Choroid plexus epithelial cell (primary cell): Measurements from ENCODE around the gene LTBP4.
A peak's percentile ranks its signal among the peaks of the same experiment; 100 is the strongest.
"Not testable (repeated sequence)": the region's sequence is repeated elsewhere in the genome, so short reads cannot be mapped to it uniquely, and the experiment has no call there.

ENCODE experiments used
- DNase-seq: peaks from one replicate; pipeline ENCODE4 v3.0.0-alpha.2; 2010; ENCODE audit warnings: low read depth
- H3K4me3 ChIP-seq: 2 replicates; pipeline ENCODE4 v1.5.1; 2011; ENCODE audit warnings: low read depth, mild to moderate bottlenecking, control low read depth, low read length, moderate library complexity
- CTCF ChIP-seq: conservative IDR thresholded peaks from 2 replicates; pipeline ENCODE4 v1.5.1; 2011; ENCODE audit warnings: low read depth, mild to moderate bottlenecking, control low read depth, inconsistent platforms, low read length, moderate library complexity

The LTBP4 gene

GRCh38 chr19:40585982-40586422, 15.2 kb upstream of the LTBP4 start:
- H3K4me3 ChIP-seq, result no peak overlapping the region
- DNase-seq, result no peak
- TF ChIP-seq CTCF, result no peak

GRCh38 chr19:40586611-40587010, 14.6 kb upstream of the LTBP4 start:
- DNase-seq, result no peak
- TF ChIP-seq CTCF, result no peak
- H3K4me3 ChIP-seq, result no peak overlapping the region

GRCh38 chr19:40588110-40588854, 12.9 kb upstream of the LTBP4 start:
- peak; percentile 42 for DNase-seq
- no peak for TF ChIP-seq CTCF
- H3K4me3 ChIP-seq, result no peak overlapping the region

GRCh38 chr19:40588926-40589569, 12.1 kb upstream of the LTBP4 start:
- H3K4me3 ChIP-seq, result no peak overlapping the region
- no peak for TF ChIP-seq CTCF
- no peak for DNase-seq

- no peak for DNase-seq
- no peak for TF ChIP-seq CTCF
- no peak overlapping the region for H3K4me3 ChIP-seq
These were observed 11.4 kb upstream of the LTBP4 start for GRCh38 chr19:40589591-40590429.

GRCh38 chr19:40590464-40591265, 10.5 kb upstream of the LTBP4 start:
- no peak for TF ChIP-seq CTCF
- no peak for DNase-seq
- no peak overlapping the region for H3K4me3 ChIP-seq

GRCh38 chr19:40591724-40592123, 9.4 kb upstream of the LTBP4 start:
- not testable (repeated sequence) for H3K4me3 ChIP-seq, DNase-seq
